LHCN-M2 (cell line): ENCODE measurements around the gene MRPL54. TPM values are rescaled to one million over a fixed set of nuclear protein-coding genes. Genes with fewer than 3 reads are reported as not detected.

ENCODE experiments used
- DNase-seq: peaks from one replicate; pipeline ENCODE4 v3.0.0-alpha.2; 2012; ENCODE audit warnings: low read depth
- total RNA-seq: library from RNA; depleted of rRNA; stranded (reverse); fragments of >200 nt; gene quantifications from 2 replicates; pipeline ENCODE4 v1.2.3, GENCODE V29; 2014

The MRPL54 gene
- total RNA-seq, 1 experiment from 2014 or later = 50.2 TPM

- peak; percentile 24 for DNase-seq
Measured at GRCh38 chr19:3784607-3785450, 22.3 kb downstream of the MRPL54 start.

DNA sequence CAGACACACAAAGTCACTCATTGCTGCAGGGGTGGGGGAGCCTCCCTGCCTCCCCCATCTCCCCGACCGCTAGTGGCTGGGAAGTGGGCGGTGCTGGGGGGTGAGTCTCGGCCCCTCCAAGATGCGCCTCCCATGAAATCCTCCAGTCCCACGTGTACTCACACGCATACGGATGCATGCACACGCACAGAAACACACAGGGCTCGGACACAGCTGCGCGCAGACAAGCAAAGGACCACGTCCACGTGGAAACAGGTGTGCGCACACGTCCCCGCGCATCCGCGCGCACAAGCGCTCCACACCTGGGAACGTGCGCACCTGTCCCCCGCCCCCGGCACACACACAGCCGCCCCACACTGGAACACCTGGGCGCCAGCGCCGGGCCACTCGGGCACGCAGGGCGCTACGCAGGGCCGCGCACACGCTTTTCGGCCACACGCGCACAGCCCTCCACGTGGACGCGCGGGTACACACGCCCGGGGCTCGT is 23.0 kb downstream of the MRPL54 start:
- no peak for DNase-seq

DNA sequence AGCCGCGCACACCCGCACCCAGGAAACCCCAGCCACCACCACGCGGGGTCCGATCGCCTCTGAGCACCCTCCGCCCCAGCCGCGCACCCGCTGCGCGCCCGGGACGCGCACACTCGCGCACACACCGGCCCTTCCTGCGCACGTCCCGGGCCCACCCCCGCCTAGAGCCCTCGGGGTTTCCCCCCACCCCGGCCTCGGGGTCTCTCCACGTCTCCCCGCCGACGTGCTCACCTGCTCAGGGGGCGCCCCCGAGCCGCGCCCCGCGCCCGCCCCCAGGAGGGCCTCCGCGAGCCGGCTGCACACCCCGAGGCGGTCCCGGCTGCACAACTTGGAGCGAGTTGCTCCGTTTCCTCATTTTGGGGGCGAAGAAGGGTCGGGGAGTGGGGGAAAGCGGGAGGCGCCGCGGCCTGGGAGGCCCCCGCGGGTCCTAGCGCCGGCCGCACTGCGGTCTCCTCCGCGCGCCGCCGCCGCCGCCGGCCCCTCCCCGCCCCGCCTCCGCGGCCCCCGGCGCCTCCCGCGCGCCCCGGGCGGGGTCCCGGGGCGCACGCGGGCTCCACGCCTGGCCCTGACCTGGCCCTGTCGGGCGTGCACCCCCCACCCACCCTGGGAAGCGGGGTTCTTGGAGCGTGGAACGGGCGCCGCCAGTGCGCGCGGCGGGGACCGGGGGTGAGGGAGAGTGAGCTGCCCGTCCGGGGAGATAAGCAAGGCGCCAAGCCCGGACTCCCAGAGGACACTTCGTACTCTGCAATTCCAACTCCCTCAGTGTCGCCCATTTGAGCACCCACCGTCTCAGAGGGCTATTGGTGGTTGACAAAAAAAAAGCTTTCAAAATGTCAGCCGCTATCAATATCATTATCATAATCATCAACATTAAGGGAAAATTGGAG is 23.7 kb downstream of the MRPL54 start, which contains the start of gene MATK:
TSS of gene MATK (minus strand) at position 444 of the 887 bp plus-strand sequence. CDS start 1,246 bp downstream, outside the sequence.
- no peak for DNase-seq

GRCh38 chr19:3788996-3789778 is 26.7 kb downstream of the MRPL54 start:
- DNase-seq = no peak

DNA sequence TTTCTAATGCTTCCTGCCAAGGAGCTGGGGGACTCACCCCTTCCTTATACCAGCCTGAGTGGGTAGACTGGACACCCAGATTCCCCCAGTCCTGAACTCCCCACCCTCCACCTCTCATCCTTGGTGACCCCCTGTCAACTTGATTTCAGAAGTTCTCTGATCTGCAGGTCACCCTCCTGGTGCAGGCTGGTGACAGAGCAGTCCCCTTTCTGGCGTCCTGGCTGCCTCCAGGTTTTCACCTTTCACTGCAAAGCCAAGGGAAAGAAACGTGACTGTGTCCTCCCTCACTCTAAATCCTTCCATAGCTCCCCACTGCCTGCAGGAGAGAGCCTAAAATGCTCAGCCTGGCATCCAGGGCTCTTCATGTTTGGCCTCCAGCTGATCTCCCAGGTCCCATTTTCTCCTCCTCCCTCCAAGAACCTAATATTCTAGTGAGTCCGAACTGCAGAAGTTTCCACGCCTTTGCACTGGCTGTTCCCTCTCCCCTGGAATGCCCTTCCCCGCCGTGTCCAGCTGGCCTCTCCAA is 27.8 kb downstream of the MRPL54 start:
- DNase-seq = no peak

DNA sequence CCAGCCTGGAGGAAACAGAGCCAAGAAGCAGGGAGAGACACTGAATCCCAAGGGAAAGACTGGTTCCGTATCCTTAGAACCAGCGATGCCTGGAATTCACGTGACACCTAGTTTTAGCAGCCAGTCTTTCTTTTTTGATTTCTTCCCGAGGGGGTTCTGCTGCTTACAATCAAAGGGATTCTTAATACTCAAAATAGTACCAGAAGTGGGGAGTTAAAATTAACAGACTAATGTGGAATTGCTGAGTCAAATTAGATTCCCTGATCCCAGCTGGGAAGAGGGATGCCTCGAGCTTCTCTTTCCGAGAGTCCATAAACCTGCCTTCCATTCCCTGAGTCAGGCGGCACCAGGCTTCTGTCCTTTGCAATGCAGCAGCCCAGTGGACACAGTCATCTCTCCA is 28.5 kb downstream of the MRPL54 start:
- DNase-seq = no peak

DNA sequence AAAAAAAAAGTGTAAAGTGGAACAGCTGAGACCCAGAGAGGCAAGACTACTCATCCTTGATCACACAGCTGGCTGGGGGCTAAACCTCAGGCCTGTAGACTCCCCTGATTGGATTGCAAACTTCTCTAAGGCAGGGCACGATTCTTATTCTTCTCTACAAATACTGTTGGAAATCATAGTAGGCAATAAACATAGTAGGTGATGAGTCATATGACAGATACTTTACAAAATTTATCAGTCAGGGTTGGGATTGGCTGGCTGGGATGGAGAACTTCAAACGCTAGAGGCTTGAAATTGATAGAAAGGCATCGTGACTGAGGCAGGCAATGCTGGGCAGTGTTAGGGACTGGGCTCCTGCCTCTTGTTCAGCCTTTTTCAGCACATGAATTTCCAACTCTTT is 29.6 kb downstream of the MRPL54 start:
- no peak for DNase-seq

DNA sequence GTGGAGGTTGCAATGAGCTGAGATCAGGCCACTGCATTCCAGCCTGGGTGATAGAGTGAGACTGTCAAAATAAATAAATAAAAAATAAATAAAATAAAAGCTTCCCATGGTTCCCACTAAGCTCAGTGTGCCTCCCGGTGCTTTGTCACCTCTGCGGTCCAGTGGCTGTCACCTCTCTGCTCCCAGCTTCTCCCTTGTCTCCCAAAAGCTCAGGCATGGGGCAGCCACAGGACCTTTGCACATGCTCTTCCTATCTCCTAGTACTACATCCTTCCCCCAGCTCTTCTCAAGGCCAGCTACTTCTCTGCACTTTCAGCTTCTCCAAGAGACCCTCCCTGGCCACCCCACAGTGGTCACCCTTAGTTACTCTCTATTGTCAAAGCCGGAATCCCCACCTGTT is 31.3 kb downstream of the MRPL54 start:
- DNase-seq = no peak

DNA sequence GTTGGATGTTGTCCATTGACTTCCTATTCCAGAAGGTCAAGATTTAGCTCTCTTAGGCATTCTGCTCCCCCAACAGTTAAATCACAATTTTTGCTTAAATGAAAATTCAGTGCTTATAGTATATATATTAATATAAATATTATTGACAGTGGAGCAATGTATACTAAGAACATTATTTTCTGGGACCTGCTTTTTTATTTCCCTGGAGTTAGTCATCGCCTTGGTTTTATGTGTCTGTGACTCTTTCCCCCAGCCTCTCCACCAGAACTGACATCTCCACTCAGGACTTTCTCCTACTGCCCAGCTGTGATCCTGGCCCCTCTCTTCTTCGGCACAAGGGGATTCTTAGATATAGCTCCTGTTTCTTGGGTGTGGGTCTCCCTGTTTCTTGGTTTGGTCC is 33.9 kb downstream of the MRPL54 start:
- DNase-seq = no peak

GRCh38 chr19:3798137-3798536 is 35.7 kb downstream of the MRPL54 start:
- no peak for DNase-seq

DNA sequence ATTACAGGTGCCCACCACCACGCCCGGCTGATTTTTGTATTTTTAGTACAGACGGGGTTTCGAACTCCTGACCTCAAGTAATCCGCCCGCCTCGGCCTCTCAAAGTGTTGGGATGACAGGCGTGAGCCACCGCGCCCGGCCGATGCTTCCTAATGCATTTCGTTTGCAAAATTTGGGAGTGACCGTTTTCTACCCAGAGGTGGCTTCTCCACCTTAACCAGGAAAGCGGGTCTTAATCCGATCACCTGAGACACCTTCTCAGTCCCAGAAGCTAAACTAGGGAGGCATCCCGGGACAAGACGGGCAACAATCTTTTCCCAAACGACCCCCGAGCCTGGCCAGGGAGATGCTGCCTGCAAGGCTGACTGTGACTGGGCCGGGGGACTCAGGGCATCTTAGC is 38.5 kb downstream of the MRPL54 start:
- DNase-seq = no peak

DNA sequence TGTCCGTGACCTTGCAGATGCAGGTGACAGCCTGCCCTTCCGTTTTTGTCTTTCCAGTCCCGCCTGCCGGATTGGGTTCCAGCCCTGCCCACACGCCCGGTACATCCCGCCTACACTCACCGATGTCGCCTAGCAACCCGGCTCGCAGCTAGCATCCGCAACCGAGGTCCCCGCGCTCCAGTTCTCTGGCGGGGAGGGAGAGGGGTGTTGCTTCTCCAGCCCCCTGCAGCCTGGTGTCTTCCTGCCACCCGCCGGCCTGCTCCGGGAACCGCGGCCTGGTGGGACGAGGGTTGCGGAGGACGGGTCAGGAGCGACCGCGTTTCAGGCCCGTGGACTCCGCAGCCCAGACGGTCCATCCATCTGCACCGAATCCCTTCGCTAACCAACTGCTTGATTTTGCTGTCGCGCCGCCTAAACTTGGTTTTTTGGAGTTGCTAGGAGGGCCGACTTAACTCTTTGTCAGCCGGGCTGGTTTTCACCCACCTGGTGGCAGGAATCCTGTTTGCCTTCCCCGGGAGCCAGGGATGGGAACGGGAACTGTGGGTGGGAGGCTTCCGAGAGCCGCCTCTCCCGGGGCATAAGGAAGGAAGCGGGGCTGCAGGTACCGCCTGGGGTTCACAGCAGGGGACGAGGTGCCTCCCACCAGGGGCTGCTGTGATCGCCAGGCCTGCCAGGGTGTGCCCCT is 39.1 kb downstream of the MRPL54 start:
- DNase-seq = no peak

GRCh38 chr19:3803114-3803888 is 40.8 kb downstream of the MRPL54 start:
- no peak for DNase-seq

- no peak for DNase-seq
Measured at GRCh38 chr19:3803986-3804385, 41.5 kb downstream of the MRPL54 start.

DNA sequence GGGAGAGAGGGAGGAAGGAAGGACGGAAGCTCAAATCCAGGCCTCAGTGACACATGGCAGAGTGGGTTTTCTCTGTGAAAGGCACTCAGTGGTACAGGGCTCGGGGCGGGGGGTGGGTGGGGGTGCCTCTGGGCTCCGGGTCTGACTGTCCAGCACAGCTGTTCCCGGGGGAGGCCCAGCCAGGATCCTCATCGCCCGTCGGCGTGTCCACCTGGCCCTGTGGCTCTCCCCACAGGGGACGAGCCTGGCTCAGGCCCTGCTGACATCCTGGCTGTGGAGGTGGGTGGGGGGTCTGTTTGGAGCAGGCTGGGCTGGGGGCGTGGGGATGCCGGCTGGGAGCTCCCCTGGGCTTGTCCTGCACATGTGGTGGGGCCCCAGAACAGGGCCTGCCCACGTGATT is 41.9 kb downstream of the MRPL54 start:
- no peak for DNase-seq

- DNase-seq = no peak
Measured at GRCh38 chr19:3805859-3806258, 43.4 kb downstream of the MRPL54 start.

DNA sequence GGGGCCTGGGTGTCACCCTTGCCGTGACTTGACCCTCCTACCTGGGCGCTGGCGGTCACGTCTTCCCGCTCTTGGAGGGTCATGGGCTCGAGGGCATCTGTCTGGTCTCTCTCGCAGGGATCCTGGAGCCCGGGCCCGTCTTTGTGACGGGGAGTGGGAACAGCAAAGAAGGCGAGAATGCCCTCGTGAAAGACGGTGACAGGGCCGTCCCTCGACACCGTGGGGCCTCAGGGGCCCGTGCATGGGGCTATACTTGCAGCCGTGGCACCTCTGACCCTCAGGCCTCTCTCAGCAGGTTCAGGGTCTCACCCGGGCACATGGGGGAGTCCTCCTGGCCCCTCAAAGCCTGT is 44.6 kb downstream of the MRPL54 start:
- DNase-seq = no peak

DNA sequence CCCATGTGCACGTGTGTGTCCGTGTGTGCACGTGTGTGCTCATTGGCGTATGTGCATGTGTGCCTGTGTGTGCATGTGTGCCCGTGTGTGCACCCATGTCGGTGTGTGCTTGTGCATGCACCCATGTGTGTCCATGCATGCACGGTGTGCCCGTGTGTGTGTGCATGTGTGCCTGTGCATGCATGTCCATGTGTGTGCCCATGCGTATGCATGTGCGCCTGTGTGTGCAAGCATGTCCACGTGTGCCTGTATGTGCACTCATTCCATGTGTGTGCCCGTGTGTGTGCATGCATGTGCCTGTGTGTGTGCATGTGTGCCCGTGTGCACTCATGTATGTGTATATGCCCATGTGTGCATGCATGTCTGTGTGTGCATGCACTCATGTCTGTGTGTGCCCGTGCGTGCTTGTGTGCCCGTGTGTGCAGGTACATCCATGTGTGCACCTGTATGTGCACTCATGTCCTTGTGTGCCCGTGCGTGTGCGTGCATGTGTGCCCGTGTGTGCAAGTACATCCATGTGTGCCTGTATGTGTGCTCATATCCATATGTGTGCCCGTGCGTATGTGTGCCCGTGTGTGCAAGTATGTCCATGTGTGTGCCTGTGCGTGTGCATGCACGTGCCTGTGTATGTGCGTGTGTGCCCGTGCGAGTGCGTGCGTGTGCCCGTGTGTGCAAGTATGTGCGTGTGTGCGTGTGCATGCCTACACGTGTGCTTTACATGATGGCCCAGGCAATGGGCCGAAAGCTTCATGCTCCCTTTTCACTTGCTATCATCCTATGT is 45.3 kb downstream of the MRPL54 start:
- DNase-seq = no peak
